22Rv1 (cell line): ENCODE results near the gene EME1.

Experiments
- H3K27ac ChIP-seq: fragments of 450-650 bp; 2 replicates; pipeline ENCODE4 v1.5.1; 2017
- CTCF ChIP-seq: fragments of 450-650 bp; IDR thresholded peaks from 2 replicates; pipeline ENCODE4 v1.5.1; 2017; ENCODE audit warnings: mild to moderate bottlenecking
- ZFX ChIP-seq: fragments of 450-650 bp; IDR thresholded peaks from 2 replicates; pipeline ENCODE4 v1.6.1; 2017; ENCODE audit warnings: antibody characterized with exemption, borderline replicate concordance

The EME1 gene

GRCh38 chr17:50355701-50356341 is 17.2 kb upstream of the EME1 start:
- TF ChIP-seq ZFX (no peak), CTCF (no peak)

GRCh38 chr17:50356418-50356817 is 16.6 kb upstream of the EME1 start:
- TF ChIP-seq CTCF, result no peak
- TF ChIP-seq ZFX, result no peak
- H3K27ac ChIP-seq, result no peak overlapping the region

More at GRCh38 chr17:50355701-50356341, 17.2 kb upstream of the EME1 start:
- no peak overlapping the region for H3K27ac ChIP-seq

GRCh38 chr17:50356892-50357510 is 16.0 kb upstream of the EME1 start:
- no peak overlapping the region for H3K27ac ChIP-seq
- TF ChIP-seq ZFX, result no peak
- TF ChIP-seq CTCF, result no peak

GRCh38 chr17:50358177-50358576 is 14.9 kb upstream of the EME1 start:
- TF ChIP-seq CTCF (no peak), ZFX (no peak)

GRCh38 chr17:50359005-50359699 is 13.9 kb upstream of the EME1 start:
- no peak overlapping the region; the same call in 1 of the 2 replicates for H3K27ac ChIP-seq
- TF ChIP-seq ZFX (no peak), CTCF (no peak)

More at GRCh38 chr17:50358177-50358576, 14.9 kb upstream of the EME1 start:
- no peak overlapping the region; the same call in 1 of the 2 replicates for H3K27ac ChIP-seq

- no peak for TF ChIP-seq ZFX
- no peak for TF ChIP-seq CTCF
- H3K27ac ChIP-seq, result no peak overlapping the region
Measured at GRCh38 chr17:50359998-50360461, 13.0 kb upstream of the EME1 start.

- no peak for TF ChIP-seq ZFX
- no peak for TF ChIP-seq CTCF
- no peak overlapping the region for H3K27ac ChIP-seq
Measured at GRCh38 chr17:50360486-50361115, 12.4 kb upstream of the EME1 start.
